Measurements from ENCODE around the gene C19orf47.

C19orf47 gene, protein sequence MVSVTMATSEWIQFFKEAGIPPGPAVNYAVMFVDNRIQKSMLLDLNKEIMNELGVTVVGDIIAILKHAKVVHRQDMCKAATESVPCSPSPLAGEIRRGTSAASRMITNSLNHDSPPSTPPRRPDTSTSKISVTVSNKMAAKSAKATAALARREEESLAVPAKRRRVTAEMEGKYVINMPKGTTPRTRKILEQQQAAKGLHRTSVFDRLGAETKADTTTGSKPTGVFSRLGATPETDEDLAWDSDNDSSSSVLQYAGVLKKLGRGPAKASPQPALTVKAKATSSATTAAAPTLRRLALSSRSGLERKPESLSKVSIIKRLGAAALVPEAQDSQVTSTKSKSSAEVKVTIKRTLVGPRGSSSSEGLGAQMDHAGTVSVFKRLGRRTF

DNA sequence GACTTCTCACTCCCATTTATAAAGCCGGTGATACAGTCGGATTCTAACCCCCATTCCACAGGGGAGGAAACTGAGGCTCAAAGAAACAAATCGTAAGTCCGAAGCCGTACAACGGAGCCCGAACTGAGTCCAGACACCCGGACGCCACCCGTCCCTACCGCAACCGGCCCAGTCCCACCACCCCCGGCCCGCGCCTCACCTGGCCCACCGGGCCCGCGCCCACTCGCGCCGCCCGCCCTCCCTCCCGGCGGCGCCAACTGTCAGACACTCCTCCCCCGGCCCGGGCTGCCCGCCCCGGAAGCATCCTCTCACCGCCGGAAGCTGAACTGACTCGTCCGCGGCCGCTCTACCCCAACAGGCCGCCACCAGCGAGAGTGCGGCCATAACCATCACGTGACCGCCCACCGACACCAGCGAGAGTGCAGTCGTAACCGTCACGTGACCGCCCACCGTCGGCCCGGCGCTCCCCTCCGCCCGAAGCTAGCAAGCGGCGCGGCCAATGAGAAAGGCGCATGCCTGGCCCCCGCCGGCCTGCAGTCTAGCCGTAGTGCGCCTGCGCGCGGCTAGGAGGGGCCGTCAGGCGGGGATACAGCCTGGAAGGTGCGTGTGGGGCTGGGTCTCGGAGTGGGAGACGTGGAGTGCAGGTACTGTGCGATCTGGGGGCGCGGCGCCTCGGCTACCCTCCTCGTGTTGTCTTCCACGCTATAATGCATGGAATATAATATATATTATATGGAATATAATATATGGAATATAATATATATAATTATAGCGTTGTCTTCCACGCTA is at the start of gene C19orf47, which contains the start of gene PLD3:
Gene C19orf47 (minus strand): TSS at position 273 of the 789 bp plus-strand sequence. CDS start 6,540 bp downstream, outside the sequence.
Gene PLD3 (plus strand): TSS at position 571 of the 789 bp plus-strand sequence. CDS start 17,789 bp downstream, outside the sequence.
- peak; percentile 100 for DNase-seq

DNA sequence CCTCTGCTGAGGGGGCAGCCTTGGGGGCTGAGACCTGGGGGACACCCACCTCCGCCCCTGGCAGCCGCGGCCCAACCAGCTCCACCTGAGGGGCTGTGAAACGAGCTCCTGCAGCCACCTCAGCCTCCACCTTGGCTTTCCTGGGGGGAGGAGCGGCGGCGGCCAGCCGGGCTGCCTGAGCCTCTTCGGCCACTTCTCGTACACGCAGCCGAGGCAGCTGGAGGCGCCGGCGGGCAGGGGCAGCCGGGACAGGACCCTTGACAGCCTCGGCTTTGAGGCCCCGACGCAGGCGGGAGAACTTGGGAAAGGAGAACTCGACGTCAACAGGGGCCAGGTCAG is 49.3 kb upstream of the C19orf47 start:
- no peak for DNase-seq

DNA sequence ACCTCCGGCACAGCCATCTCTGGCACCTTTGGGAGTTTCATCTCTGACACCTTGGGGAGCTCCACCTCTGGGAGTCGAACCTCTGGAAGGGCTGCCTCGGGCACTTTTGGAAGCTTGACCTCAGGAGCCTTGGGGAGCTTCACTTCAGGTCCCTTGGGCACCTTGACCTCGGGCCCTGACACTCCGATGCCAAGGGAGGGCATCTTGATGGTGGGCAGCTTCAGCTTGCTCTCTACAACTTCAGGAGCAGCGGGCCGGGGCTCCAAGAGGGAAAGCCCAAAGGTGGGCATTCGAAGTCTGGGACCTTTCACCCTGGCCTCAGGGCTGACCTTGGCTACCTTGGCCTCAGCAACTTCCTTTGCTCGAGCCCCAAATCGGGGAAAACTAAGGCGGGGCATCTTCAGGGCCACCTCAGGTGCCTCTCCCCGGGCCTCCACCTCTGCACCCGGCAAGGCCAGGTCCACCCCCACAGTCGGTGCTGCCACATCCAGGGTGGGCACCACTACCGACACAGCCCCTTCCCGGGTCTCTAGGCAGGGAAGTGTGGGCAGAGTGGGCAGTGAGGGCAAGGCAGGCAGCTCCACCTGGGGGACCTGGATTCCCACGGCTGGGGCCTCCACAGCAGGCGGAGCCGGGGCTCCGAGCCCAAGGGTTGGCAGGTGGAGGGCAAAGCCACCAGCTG is 48.8 kb upstream of the C19orf47 start:
- DNase-seq: no peak

DNA sequence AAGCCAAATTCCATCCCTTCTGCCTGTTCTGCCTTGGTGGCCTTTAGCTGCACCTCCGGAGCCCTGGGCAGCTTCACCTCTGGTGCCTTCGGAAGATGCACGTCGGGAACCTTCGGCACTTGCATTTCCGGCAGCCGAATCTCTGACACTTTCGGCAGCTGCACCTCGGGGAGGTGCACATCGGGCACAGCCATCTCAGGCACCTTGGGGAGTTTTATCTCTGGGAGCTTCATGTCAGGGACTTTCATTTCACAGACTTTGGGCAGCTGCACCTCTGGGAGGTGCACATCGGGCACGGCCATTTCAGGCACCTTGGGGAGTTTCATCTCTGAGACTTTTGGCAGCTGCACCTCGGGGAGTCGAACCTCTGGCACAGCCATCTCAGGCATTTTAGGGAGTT is 47.8 kb upstream of the C19orf47 start:
- no peak for DNase-seq

DNA sequence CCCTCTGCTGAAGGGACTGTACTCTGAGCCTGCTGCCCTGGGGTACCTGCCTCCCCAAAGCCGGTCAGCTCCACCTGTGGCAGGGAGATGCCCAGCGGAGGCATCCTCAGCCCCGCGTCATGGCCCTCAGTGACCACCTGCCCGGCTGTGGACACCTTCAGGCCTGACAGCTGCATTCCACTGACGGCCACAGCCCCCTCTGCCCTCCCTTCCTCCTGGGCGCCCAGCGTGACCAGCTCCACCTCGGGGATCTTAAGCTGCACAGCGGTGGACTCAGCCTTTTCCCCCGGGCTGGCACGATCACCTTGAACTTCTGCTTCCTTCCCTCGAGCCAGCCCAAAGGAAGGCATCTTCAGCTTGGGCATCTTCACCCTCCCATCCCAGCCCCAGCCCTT is 46.6 kb upstream of the C19orf47 start:
- DNase-seq: no peak

DNA sequence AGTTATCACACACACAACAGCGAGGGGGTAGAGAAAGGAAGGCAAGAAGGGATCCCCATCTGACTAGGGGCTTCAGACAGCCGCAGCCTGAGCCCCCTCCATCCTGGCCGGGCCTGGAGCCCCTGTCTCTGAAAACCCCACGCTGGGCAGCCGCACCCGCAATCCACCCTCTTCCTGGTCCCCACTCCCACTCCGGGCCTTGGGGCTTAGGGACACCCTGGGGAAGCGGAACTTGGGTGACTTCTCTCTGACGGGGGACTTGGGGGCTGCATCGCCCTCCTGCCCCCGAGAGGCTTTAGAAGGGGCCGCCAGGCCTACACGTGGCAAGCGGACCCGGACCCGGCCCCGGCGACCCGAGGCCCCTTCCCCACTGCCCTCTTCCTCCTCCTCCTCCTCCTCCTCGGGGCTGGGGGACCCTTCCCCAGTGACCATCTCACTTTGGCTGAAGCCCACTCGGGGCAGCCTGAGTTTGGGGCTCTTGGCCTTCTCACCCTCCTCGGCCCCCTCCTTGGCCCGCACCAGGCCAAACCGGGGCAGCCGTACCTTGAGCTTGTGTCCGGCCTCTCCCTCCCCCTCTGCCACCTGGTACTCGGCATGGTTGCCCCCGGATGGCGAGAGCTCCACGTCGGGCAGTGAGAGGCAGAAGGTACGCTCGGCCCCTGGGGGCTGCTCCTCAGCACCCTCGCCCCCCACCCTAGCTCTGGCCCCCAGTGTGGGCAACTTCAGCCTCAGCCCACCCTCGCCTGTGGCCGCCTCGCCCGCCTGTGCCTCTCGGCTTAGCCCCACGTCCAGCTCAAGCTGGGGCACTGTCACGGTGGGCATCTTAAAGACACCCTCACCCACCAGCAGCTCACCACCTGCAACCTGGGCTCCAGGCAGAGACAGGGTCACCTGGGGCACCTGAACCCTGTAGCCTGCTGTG is 46.0 kb upstream of the C19orf47 start:
- DNase-seq: no peak

DNA sequence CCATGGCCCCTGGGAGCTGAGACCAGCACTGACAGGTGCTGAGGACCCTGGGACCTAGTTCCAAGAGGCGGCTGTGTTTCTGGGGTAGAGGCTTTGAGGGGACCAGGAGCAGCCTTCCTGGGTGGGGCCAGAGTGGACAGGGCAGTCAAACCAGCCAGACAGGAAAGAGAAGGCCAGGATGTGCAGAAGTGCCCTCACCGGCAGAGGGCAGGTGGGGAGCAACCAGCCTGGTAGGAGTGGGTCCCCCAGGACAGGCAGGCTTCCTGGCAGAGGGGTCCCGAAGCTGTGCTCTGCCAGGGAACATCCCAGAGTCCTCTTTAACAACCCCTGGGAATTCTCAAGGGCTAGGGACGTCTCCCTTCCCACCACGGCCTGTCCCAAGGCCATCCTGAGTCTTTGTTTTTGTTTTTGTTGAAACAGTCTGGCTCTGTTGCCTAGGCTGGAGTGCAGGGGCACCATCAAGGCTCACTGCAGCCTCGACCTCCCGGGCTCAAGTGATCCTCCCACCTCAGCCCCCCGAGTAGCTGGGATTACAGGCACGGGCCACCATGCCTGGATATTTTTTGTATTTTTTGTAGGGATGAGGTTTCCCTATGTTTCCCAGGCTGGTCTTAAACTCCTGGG is 44.8 kb upstream of the C19orf47 start:
- no peak for DNase-seq

DNA sequence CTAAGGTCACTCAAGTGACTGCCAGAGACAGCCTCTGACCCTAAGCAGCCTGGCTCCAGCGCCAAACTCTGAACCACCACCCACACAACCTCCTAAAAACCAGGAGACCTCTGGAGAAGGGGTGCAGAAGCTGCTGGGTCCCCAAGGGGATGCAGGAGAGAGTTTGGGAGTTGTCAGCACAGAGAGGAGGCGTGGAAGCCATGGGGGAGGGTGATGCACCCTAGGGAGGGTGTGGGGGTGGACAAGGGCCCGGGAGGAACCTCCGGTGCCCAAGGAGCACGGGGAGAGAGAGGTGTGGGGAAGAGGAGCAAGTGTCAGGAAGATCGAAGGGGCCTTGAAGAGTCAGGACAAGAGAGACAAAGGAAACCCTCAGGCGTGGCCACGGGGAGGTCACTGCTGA is 43.9 kb upstream of the C19orf47 start:
- no peak for DNase-seq

DNA sequence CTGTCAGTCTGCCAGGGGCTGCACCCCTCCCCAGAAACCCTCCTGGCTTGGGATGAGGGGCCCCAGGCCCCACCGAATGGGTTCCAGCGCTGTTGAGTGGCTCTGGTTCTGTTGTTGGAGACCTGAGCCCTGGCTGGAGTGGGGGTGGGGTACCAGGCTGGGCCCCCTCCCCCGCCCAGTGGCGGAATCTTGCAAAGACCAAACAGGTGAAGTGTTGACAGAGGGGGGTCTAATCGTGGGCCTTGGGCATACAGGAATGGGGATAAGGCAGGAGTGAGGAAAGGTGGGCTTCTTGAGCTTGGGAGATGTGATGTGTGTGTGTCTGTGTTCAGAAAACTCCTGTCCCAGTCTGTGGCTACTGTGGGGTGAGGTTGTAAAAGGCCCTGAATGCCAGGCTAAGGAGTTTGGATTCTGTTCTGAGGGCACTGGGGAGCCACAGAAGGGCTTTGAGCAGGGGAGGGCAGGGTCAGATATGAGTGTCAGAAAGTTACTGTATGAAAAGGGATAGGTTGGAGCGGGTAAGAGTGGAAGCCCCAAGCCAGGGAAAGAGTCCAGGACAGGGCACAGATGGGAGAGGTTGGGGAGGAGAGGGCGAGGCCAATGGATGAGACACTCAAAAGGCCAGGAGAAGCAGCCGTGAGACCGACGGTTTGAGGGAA is 42.0 kb upstream of the C19orf47 start, which contains the start of gene HIPK4:
Gene HIPK4 (minus strand): TSS at position 98 of the 659 bp plus-strand sequence. CDS start 279 bp downstream, outside the sequence.
- no peak for DNase-seq

DNA sequence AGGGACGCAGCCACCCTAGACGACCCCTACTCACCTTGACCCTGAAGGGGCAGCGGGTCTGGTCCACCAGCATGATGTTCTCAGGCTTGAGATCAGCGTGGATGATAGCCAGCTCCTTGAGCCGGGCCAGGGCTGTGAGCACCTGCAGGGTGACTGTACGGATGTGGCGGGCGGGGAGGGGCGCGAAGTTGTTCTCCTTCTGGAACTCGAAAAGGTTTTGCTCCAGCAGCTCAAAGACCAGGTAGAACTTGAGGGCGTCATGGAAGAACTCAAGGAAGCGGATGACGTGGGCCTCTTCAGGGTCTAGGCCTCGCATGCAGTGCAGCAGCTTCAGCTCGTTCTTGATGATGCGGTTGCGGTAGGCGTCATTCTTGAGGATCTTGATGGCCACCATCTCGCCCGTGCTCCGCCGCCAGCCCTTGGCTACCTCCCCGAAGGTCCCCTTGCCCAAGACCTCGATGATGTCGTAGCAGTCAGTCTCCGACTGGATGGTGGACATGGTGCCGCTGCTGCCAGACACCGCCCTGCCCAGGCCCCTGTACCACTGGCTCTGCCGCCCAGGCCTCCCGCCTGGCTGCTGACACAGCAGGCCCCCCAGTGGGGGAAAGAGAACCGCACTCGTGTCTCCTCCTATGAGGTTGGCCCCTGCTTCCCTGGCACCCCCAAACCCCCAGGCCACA is 41.3 kb upstream of the C19orf47 start:
- DNase-seq: no peak

DNA sequence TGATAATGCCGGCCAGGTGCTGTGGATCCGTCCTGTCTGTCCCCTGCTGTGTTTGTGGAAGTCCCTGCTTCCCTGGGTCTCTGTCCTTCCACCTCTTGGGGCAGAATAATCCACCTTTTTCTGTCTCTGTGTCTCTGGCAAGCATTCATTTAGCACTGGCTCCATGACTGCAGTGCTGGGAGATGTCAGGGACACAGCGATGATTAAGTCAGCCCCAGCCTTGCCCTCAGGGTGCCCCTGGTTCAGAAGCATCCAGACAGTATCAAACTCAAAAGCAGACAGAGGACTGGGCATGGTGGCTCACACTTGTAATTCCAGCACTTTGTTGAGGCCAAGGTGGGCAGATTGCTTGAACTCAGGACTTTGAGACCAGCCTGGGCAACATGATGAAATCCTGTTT is 40.3 kb upstream of the C19orf47 start:
- DNase-seq: no peak

DNA sequence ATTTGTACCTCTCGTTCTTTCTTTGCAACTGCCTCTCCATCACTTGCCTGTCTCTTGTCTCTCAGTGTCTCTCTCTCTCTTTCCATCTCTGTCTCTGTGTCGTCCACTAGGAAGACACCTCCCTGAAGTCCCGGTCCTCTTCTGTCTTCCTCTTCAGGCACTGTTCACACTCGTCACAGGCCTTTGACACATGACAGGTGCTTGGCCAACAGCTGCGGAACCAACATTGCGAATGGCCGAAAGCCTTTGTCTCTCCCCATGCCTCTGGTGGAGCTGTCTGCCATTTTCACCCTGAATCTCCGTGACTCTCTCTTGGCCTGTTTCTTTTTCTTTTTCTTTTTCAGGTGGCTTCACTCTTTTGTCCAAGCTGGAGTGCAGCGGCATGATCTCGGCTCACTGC is 39.0 kb upstream of the C19orf47 start:
- DNase-seq: no peak

DNA sequence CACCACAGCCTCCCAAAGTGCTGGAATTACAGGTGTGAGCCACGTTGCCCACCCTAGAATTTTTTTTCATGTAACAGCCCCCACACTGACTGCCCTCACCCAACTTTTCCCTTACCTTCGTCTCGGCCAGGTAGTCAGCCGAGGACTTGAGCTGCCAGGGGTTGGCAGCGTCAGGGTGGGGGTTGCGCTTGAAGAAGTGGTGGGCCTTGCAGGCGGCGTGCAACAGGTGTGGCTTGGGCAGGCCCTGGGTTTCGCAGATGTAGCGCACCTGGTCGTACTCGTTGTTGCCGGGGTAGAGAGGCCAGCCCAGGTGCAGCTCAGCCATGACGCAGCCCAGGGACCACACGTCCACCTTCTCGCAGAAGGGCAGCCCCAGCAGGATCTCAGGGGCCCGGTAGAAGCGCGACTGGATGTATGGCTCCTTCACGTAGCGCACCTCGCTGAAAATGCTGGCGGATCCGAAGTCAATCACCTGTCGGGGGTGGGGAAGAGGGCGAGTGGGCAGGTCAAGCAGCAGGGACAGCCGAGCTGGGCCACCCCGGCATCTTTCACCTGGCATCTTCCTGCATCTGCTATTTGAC is 35.6 kb upstream of the C19orf47 start:
- no peak for DNase-seq

DNA sequence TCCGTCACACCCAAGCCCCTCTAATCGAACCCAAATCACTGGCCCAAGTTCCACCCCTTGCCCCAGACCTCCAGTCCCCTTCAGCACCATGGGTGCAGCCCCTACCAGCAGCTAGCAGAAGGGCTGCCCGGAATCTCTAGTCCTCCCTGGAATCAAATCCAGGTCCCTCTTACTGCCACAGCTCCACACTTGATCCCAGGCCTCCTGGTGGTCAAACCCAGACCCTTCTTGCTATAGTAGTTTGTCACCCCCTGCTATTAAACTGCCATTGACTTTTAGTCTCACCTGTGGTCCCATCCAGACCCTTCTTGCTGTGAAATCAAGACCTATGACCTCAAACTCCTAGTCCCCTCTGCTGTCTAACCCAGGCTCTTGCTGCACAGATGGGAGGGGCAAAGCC is 33.1 kb upstream of the C19orf47 start:
- DNase-seq: no peak

DNA sequence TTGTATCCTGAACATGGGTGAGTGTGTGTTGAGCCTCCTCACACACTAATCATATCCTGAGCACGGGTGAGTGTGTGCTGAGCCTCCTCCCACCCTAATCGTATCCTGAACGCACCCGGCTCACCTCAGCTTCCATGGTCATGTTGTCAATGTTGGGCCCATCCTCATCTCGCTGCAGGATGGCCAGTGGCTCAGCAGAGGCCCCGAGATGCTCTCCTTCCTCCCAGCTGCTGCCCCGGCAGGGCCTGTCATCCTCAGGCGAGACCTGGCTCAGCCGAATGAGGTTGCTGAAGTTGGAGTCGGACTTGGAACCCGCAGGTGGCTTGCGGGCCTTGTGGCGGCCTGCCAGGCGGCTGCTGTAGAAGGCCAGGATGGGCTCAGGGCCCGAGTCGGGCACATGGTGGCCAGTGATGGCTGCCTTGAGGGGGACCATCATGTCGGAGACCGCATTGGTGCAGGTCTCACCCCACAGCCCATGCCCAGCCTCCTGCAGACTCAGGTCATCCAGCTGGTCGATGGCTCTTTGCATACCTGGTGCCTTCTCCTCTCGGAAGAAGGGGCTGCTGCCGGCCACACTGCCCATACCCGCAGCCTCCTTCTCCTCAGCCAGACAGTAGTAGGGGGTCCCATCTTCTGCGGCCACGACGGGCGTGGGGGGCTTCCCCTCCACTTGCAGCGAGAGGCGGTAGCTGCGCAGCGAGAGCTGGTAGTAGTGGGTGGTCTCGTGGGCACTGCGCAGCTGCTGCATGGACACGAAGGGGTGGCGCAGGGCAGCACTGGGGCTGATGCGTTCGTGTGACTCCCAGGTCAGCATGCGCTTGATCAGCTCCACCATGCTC is 32.2 kb upstream of the C19orf47 start:
- DNase-seq: no peak

DNA sequence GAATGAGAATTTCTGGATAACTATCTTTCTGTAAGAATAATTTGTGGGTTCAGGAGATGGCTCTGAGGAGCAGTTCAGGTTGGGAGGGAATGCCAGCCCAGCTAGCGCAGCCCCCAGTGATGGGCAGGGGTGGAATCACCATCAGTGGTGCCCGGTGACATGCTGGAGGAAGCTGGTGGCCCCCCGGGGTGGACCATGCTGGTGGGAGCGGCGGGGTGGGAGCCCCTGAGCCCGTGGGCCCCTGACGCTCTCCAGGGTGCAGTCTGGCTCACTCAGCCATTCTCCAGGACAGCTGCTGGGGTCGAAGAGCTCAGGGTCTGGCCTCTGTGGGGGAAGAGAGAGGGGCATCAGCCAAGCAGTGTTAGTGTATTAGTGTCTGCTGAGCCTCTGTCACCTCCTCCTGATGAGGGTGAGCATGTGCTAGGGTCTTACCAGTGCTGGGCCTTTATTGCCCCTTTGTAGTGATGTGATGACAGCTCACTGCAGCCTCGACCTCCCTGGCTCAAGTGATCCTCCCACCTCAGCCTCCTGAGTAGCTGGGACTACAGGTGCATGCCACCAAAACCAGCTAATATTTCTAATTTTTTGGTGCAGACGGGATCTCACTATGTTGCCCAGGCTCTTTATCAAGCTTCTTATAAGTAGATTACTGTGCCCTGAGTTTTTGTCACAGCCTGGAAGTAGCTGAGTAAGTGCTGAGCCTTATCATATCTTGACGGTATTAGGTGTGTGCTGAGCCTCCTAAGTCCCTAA is 31.4 kb upstream of the C19orf47 start:
- no peak for DNase-seq

DNA sequence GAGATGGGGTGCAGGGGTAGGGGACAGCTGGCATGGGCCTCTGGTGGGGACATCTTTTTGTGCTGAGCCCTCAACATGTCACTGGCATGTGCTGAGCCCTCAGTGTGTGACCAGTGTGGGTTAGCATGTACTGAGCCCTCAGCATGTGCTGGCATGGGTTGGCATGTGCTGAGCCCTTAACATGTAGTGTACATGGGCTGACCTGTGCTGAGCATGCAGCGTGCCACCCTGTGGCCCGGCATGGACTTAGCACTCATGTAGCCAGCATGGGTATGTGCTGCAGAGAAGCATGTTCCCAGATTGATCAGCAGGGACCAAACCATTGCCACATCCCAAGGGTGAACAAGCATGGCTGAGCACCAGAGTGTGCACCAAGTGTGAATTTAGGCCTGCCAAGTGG is 30.3 kb upstream of the C19orf47 start:
- no peak for DNase-seq

DNA sequence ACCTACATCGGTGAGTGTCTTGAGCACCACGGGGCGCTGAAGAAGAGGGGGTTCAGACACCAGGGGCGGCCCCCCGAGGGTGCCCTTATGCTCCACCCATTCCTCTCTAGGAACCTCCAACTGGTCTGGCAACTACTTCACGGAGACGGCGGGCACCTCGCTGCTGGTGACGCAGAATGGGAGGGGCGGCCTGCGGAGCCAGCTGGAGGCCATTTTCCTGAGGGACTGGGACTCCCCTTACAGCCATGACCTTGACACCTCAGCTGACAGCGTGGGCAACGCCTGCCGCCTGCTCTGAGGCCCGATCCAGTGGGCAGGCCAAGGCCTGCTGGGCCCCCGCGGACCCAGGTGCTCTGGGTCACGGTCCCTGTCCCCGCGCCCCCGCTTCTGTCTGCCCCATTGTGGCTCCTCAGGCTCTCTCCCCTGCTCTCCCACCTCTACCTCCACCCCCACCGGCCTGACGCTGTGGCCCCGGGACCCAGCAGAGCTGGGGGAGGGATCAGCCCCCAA is 29.7 kb upstream of the C19orf47 start:
- no peak for DNase-seq

Data from activated CD4-positive, alpha-beta T cell treated with anti-CD3 and anti-CD28 coated beads, Interleukin-10, Interleukin-2, amounts not matched to agents 100 ng/mL and 50 ng/mL, durations not matched to agents 16 hours and 8 hours (primary cell).